Esophagus squamous epithelium (tissue), 5 donors: ENCODE results near the gene AMMECR1. TPM values are rescaled to one million over a fixed set of nuclear protein-coding genes. Genes with fewer than 3 reads are reported as not detected.

Experiments used
- DNase-seq: peaks from one replicate; lab custom pipeline; 2025; lab: John Stamatoyannopoulos, UW
- H3K27ac ChIP-seq, 4 donors: fragments of 200-600 bp; sonication (generic); one replicate each; pipeline ENCODE4 v1.5.1; 2016 to 2019; ENCODE audit warnings: mild to moderate bottlenecking in 1 of 4
- H3K27me3 ChIP-seq, 4 donors: fragments of 200-600 bp; sonication (generic); 1 replicate in 3 of 4; 2 replicates in 1 of 4; pipeline versions ENCODE4 v1.5.1 to v1.6.0; 2017 to 2021; ENCODE audit warnings: antibody characterized with exemption in 1 of 4
- H3K36me3 ChIP-seq, 3 donors: fragments of 200-600 bp; sonication (generic); one replicate each; pipeline ENCODE4 v1.5.1; 2016 to 2019
- H3K4me1 ChIP-seq, 3 donors: fragments of 200-600 bp; sonication (generic); one replicate each; pipeline ENCODE4 v1.5.1; 2017 to 2019
- H3K4me3 ChIP-seq, 4 donors: fragments of 200-600 bp; sonication (generic); 1 replicate in 3 of 4; 2 replicates in 1 of 4; pipeline ENCODE4 v1.5.1; 2016 to 2019; ENCODE audit warnings: mild to moderate bottlenecking in 2 of 4, moderate library complexity in 1 of 4
- H3K9me3 ChIP-seq, 3 donors: fragments of 200-600 bp; sonication (generic); one replicate each; pipeline ENCODE4 v1.5.1; 2016 to 2019
- CTCF ChIP-seq, 6 experiments: fragments of 450-650 bp in 4 of 6; fragments of 200-600 bp in 2 of 6; sonication (generic) in 2 of 6; IDR thresholded peaks; one replicate each; pipeline ENCODE4 v1.5.1; 2016 to 2019; ENCODE audit warnings: antibody characterized with exemption in 6 of 6, mild to moderate bottlenecking in 4 of 6, moderate library complexity in 4 of 6
- POLR2A ChIP-seq, 4 donors: fragments of 450-650 bp; IDR thresholded peaks; one replicate each; pipeline ENCODE4 v1.6.1; 2017; ENCODE audit warnings: antibody characterized with exemption in 4 of 4, mild to moderate bottlenecking in 4 of 4, moderate library complexity in 3 of 4
- WGBS, 2 donors: methylation state at CpG; one replicate each; pipeline ENCODE4 v1.1.5; 2018; 5-methylcytosine and 5-hydroxymethylcytosine counted together
- intact Hi-C: fragments of 100-400 bp; cut with DNase I; formaldehyde crosslinking; loops from one replicate; pipeline ENCODE4 v1.15.0; 2022
- total RNA-seq, 4 donors: library from RNA; depleted of rRNA; stranded (reverse); fragments of >200 nt; gene quantifications; one replicate each; pipeline ENCODE4 v1.1.0, GENCODE V29; 2016
- donor health status: DM: yes; HTN: yes; CAD: no.

The AMMECR1 gene
- total RNA-seq, 4 donors from 2014 or later: 9.3 to 33.2 (median 14.5) TPM

GRCh38 chrX:110326712-110327111, 8.8 kb upstream of the AMMECR1 start:
- Histone ChIP-seq H3K4me3 (no peak overlapping the region), H3K36me3 (no peaks in the 10 kb centered on the region), H3K27ac (no peak overlapping the region), H3K27me3 (no peaks in the 10 kb centered on the region), H3K4me1 (no peaks in the 10 kb centered on the region), H3K9me3 (no peaks in the 10 kb centered on the region)
- TF ChIP-seq CTCF (IDR thresholded peaks at IDR 0.05) (no peak), POLR2A (IDR thresholded peaks at IDR 0.05) (no peak)
- no peak for DNase-seq
- intact Hi-C loops: no loop called here
- 79 to 98% methylated on average over 4 of the region's 4 CpGs for WGBS, 2 donors

GRCh38 chrX:110322603-110323002, 4.7 kb upstream of the AMMECR1 start:
- intact Hi-C loops: no loop called here
- Histone ChIP-seq H3K27ac (no peak overlapping the region), H3K4me1 (no peaks in the 10 kb centered on the region), H3K27me3 (peaks cover 0 to 5% (median 0%) of the 10 kb centered on the region in 4 donors), H3K9me3 (no peaks in the 10 kb centered on the region), H3K36me3 (no peaks in the 10 kb centered on the region), H3K4me3 (no peak overlapping the region)
- TF ChIP-seq POLR2A (IDR thresholded peaks at IDR 0.05): no peak
- no peak for DNase-seq
- 49 to 61% methylated on average over 4 of the region's 4 CpGs for WGBS, 2 donors

- no peaks in the 10 kb centered on the region for H3K4me1 ChIP-seq
- DNase-seq: no peak
- no peak for TF ChIP-seq POLR2A (IDR thresholded peaks at IDR 0.05)
- no peak for TF ChIP-seq CTCF (IDR thresholded peaks at IDR 0.05)
- no peaks in the 10 kb centered on the region for H3K36me3 ChIP-seq
- H3K27me3 ChIP-seq: peaks cover 0 to 5% (median 0%) of the 10 kb centered on the region in 4 donors
- intact Hi-C loops: no loop called here
- WGBS, 2 donors: 45 to 78% methylated on average over 3 of the region's 3 CpGs
- H3K4me3 ChIP-seq: no peak overlapping the region
- no peak overlapping the region for H3K27ac ChIP-seq
- no peaks in the 10 kb centered on the region for H3K9me3 ChIP-seq
Measured at GRCh38 chrX:110321670-110322069, 3.8 kb upstream of the AMMECR1 start.

GRCh38 chrX:110321081-110321480, 3.2 kb upstream of the AMMECR1 start:
- Histone ChIP-seq H3K27me3 (peaks cover 0 to 5% (median 0%) of the 10 kb centered on the region in 4 donors), H3K4me3 (no peak overlapping the region), H3K4me1 (peaks cover 0 to 6% (median 0%) of the 10 kb centered on the region in 3 donors), H3K36me3 (no peaks in the 10 kb centered on the region), H3K9me3 (no peaks in the 10 kb centered on the region), H3K27ac (no peak overlapping the region)
- TF ChIP-seq CTCF (IDR thresholded peaks at IDR 0.05) (no peak), POLR2A (IDR thresholded peaks at IDR 0.05) (no peak)
- DNase-seq: no peak
- intact Hi-C loops: no loop called here

- peaks cover 0 to 5% (median 0%) of the 10 kb centered on the region in 4 donors for H3K27me3 ChIP-seq
- intact Hi-C loops: no loop called here
- no peaks in the 10 kb centered on the region for H3K9me3 ChIP-seq
- TF ChIP-seq POLR2A (IDR thresholded peaks at IDR 0.05): no peak
- no peak for TF ChIP-seq CTCF (IDR thresholded peaks at IDR 0.05)
- WGBS, 2 donors: 40 to 70% methylated on average over 3 of the region's 3 CpGs
- H3K36me3 ChIP-seq: no peaks in the 10 kb centered on the region
- peaks cover 0 to 12% (median 0%) of the 10 kb centered on the region in 3 donors for H3K4me1 ChIP-seq
- no peak overlapping the region for H3K27ac ChIP-seq
- H3K4me3 ChIP-seq: no peak overlapping the region
- no peak for DNase-seq
Measured at GRCh38 chrX:110320381-110320987, 2.6 kb upstream of the AMMECR1 start.

GRCh38 chrX:110318664-110318968, 731 bp upstream of the AMMECR1 start:
- intact Hi-C loops: no loop called here
- Histone ChIP-seq H3K4me3 (peak overlapping the region; percentile 74 to 86 (median 80)), H3K27me3 (peaks cover 0 to 5% (median 0%) of the 10 kb centered on the region in 4 donors), H3K9me3 (no peaks in the 10 kb centered on the region), H3K36me3 (no peaks in the 10 kb centered on the region), H3K4me1 (peaks cover 0 to 22% (median 0%) of the 10 kb centered on the region in 3 donors), H3K27ac (peak overlapping the region; percentile 85 to 91 (median 87))
- TF ChIP-seq CTCF (IDR thresholded peaks at IDR 0.05) (no peak), POLR2A (IDR thresholded peaks at IDR 0.05) (no peak)
- no peak for DNase-seq
- 5 to 25% methylated on average over 4 of the region's 4 CpGs for WGBS, 2 donors
